Immature natural killer cell (primary cell): ENCODE data around the gene WDFY4. TPM values are rescaled to one million over a fixed set of nuclear protein-coding genes. Genes with fewer than 3 reads are reported as not detected.

ENCODE experiments used
- DNase-seq, 3 donors: peaks; one replicate each; pipeline ENCODE4 v3.0.0; 2022; ENCODE audit warnings: mixed read lengths in 1 of 3
- H3K27ac Mint-ChIP-seq, 6 donors: one replicate each; pipeline ENCODE4 v1.8.0; 2020; ENCODE audit warnings: mixed read lengths in 6 of 6, mild to moderate bottlenecking in 5 of 6, inconsistent platforms in 4 of 6, moderate library complexity in 3 of 6
- H3K27me3 Mint-ChIP-seq, 3 donors: one replicate each; pipeline ENCODE4 v1.8.0; 2020 to 2021; ENCODE audit warnings: low read depth in 3 of 3, mild to moderate bottlenecking in 3 of 3, mixed read lengths in 3 of 3, moderate library complexity in 3 of 3, inconsistent platforms in 1 of 3
- H3K36me3 Mint-ChIP-seq, 3 donors: one replicate each; pipeline ENCODE4 v1.8.0; 2020; ENCODE audit warnings: mixed read lengths in 3 of 3, inconsistent platforms in 2 of 3, mild to moderate bottlenecking in 2 of 3
- H3K4me1 Mint-ChIP-seq, 2 donors: one replicate each; pipeline ENCODE4 v1.8.0; 2020; ENCODE audit warnings: inconsistent platforms in 2 of 2, mild to moderate bottlenecking in 2 of 2, mixed read lengths in 2 of 2, moderate library complexity in 1 of 2
- H3K4me3 Mint-ChIP-seq, 5 donors: one replicate each; pipeline ENCODE4 v1.8.0; 2020; ENCODE audit warnings: mild to moderate bottlenecking in 5 of 5, mixed read lengths in 5 of 5, inconsistent platforms in 3 of 5, moderate library complexity in 3 of 5
- H3K9me3 Mint-ChIP-seq, 6 donors: one replicate each; pipeline ENCODE4 v1.8.0; 2020; ENCODE audit warnings: mild to moderate bottlenecking in 6 of 6, mixed read lengths in 6 of 6, inconsistent platforms in 4 of 6, moderate library complexity in 3 of 6
- polyA plus RNA-seq, 3 donors: library from polyadenylated mRNA; unstranded; fragments of 300-500 nt; fragmentation: Illumina TruSeq; gene quantifications; one replicate each; pipeline ENCODE4 v1.2.3, GENCODE V29; 2021

Gene WDFY4
- polyA plus RNA-seq, 3 donors from 2014 or later, result 1.0 to 2.2 TPM; not detected in 1

DNA sequence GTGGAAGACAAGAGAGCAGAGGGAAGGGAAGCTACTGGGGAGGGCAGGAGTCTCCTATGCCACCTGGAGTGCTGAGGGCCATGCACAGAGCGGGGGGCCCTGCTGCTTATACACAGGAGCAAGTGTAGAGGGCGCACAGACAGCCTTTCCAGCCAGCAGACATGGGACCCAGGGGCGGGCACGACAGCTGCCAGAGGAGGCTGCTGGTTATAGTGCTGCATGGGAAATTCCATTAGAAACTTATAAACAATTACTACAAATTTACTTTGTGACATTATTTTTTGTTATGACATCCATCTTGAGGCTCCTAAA, 90.5 kb downstream of the WDFY4 start:
- H3K27ac Mint-ChIP-seq, result no peak overlapping the region
- no peaks in the 10 kb centered on the region for H3K36me3 Mint-ChIP-seq
- H3K9me3 Mint-ChIP-seq, result no peaks in the 10 kb centered on the region
- H3K4me3 Mint-ChIP-seq, result no peak overlapping the region
- no peaks in the 10 kb centered on the region for H3K4me1 Mint-ChIP-seq
- peaks cover 0 to 7% (median 2%) of the 10 kb centered on the region in 3 donors for H3K27me3 Mint-ChIP-seq
- DNase-seq, result no peak

DNA sequence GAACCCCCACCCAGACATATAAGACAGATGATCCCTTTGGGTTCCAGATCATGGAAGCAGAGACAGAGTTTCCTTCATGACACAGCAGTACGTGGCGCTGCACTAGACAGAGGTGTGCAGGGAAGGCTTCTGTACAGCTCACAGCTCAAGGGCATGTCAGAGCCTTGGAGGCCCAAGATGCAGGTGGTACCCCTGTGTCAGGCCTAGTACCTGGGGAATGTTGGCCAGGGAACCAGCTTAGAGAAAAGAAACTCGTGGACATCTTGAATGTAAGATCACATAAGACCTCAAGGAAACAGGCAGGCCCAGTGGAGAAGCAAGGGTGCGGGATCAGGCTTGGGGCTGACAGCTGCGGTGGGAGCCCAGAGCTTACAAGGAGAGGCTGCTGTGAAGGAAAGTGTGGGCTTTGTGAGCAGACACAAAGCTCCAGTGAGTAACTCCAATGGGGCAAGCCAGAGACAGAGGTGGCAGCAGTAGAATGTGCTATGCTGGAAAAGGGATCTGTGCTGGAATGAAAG, 91.4 kb downstream of the WDFY4 start:
- peaks cover 0 to 2% (median 0%) of the 10 kb centered on the region in 3 donors for H3K27me3 Mint-ChIP-seq
- DNase-seq, result no peak
- no peaks in the 10 kb centered on the region for H3K9me3 Mint-ChIP-seq
- H3K4me3 Mint-ChIP-seq, result no peak overlapping the region
- H3K4me1 Mint-ChIP-seq, result no peaks in the 10 kb centered on the region
- H3K36me3 Mint-ChIP-seq, result no peaks in the 10 kb centered on the region
- no peak overlapping the region for H3K27ac Mint-ChIP-seq

DNA sequence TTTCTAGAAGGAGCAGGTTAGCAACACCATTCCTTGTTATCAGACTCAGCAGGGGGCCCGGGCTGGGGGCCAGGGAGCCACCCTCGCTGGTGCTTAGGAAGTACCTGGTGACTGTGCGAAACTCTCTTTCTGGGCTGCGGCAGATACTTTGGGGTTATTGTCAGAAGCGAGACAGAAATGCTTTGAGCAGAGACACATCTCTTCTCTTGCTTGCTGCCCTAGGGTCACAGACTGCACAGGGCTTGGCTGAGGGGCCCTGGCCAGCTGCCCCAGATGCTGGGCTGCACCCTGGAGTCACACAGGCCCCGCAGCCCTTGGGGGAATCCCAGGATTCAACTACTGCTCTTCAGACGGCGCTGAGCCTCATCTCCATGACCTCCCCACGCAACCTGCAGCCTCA, 91.9 kb downstream of the WDFY4 start:
- Mint-ChIP-seq H3K9me3 (no peaks in the 10 kb centered on the region), H3K4me3 (no peak overlapping the region), H3K27ac (no peak overlapping the region), H3K4me1 (no peaks in the 10 kb centered on the region), H3K36me3 (no peaks in the 10 kb centered on the region), H3K27me3 (peaks cover 0 to 2% (median 0%) of the 10 kb centered on the region in 3 donors)
- DNase-seq, result no peak

DNA sequence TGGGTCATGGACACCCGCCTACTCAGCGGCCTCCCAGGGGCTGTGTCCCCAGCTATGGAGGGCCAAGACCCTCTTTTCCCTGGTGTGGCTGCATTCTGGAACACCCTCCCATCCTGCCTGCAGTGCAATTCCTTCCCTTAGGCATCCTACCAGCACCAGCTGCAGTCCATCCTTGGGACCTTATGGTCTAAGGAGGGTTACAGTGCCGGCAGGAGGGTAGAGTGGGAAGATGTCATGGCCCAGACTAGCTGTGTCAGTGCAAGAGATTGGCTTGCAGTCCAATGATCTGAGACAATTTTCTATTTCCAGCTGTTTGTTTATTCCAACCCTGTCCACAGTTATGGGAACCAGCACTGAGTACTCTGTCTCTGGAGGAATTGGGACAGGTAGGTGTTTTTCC, 92.4 kb downstream of the WDFY4 start:
- Mint-ChIP-seq H3K4me3 (no peak overlapping the region), H3K27ac (no peak overlapping the region)
- no peak for DNase-seq

DNA sequence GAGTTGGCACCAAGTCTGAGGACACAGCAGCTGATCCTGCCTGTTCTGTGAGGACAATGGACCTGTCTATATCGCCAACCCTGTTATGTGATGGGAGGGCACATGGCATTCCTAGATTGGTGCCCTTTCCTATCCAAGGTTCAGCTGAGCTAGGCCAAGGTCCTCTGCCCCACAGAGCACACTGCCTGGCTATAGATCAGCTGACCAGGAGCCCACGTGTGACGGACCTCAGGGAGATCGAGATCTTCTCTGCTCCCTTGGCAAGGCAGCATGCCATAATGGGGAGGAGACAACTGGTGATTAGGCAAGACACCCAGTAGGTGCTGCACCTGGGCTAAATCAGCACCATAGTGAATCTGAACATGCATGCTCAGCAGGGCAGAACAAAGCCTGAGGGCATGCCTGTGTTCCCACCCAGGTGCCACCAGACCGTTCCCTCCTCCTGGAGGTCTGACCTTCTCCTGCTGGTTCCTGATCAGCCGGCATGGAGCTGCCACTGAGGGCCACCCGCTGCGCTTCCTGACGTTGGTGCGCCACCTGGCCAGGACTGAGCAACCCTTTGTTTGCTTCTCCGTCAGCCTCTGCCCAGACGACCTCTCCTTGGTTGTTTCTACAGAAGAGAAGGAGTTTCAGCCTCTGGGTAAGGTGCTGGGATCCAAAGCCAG, 93.7 kb downstream of the WDFY4 start:
- no peaks in the 10 kb centered on the region for H3K9me3 Mint-ChIP-seq
- H3K27me3 Mint-ChIP-seq, result peaks cover 0 to 2% (median 0%) of the 10 kb centered on the region in 3 donors
- no peak overlapping the region for H3K27ac Mint-ChIP-seq
- no peaks in the 10 kb centered on the region for H3K36me3 Mint-ChIP-seq
- H3K4me1 Mint-ChIP-seq, result no peaks in the 10 kb centered on the region
- H3K4me3 Mint-ChIP-seq, result no peak overlapping the region
- no peak for DNase-seq

More for the DNA sequence above, 92.4 kb downstream of the WDFY4 start:
- H3K4me1 Mint-ChIP-seq, result no peaks in the 10 kb centered on the region
- no peaks in the 10 kb centered on the region for H3K9me3 Mint-ChIP-seq
- no peaks in the 10 kb centered on the region for H3K36me3 Mint-ChIP-seq
- H3K27me3 Mint-ChIP-seq, result peaks cover 0 to 2% (median 0%) of the 10 kb centered on the region in 3 donors

DNA sequence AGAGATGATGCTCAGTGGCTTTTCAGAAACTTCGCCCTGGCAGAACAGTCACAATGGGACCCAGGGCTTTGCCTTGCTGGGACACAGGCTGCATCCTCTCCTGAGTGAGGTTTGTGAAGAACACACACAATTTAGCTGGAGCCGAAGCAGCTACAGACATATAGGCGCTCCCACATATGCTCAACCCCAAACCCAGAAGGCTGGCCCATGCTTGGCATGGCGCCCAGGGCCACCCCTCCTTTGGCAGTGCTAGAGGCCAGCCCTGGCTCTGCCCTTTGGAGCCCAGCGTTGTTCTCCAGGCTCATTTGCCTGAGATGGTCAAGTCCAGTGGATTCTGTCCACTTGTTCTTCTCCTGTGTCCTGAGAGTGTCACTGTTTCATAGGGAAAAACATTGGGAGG, 94.4 kb downstream of the WDFY4 start:
- H3K27me3 Mint-ChIP-seq, result peaks cover 0 to 2% (median 0%) of the 10 kb centered on the region in 3 donors
- H3K36me3 Mint-ChIP-seq, result no peaks in the 10 kb centered on the region
- no peaks in the 10 kb centered on the region for H3K9me3 Mint-ChIP-seq
- H3K4me3 Mint-ChIP-seq, result no peak overlapping the region
- H3K27ac Mint-ChIP-seq, result no peak overlapping the region
- H3K4me1 Mint-ChIP-seq, result no peaks in the 10 kb centered on the region
- no peak for DNase-seq

DNA sequence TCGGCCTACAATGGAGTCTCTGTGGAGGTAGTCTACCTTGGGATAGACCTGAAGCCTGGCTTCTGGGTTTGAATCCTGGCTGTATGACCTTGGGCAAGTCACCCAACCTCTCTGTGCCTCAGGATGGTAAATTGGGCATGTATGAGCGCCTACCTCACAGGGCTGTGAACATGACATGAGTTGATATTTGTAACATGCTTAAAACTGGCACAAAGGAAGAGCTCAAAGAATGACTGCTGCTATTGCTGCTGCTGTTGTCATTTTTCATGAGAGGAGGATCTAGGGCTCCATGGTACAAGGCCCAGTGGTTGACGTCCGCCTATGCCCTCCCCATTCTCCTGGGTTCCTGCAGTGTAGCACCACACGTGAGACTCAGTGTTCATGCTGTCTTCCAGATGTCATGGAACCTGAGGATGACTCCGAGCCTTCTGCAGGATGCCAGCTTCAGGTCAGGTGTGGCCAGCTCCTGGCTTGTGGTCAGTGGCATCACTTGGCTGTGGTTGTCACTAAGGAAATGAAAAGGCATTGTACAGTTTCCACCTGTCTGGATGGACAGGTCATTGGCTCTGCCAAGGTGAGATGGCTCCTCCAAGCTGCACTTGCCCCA, 95.0 kb downstream of the WDFY4 start:
- no peaks in the 10 kb centered on the region for H3K36me3 Mint-ChIP-seq
- no peaks in the 10 kb centered on the region for H3K4me1 Mint-ChIP-seq
- no peak overlapping the region for H3K4me3 Mint-ChIP-seq
- H3K27me3 Mint-ChIP-seq, result no peaks in the 10 kb centered on the region
- H3K27ac Mint-ChIP-seq, result no peak overlapping the region
- no peak for DNase-seq
- H3K9me3 Mint-ChIP-seq, result no peaks in the 10 kb centered on the region

DNA sequence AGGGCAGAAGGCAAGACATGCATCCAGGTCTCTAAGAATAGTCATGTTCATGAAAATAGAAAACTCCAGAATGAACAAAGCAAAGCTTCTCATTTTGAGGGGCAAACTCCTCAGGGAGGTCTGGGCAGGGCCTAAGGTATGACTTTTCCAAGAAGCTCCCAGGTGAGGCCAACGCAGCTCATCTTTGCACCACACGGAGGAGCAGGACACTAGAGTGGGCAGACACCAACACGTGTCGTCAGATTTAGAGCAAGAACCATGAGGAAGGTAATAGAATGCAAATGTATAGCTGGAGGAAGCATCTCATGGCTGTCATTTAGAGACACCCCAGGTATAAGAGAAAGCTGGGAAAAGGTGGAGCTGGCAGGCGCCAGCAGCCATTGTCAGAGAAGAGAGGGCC, 95.7 kb downstream of the WDFY4 start:
- H3K9me3 Mint-ChIP-seq, result no peaks in the 10 kb centered on the region
- H3K36me3 Mint-ChIP-seq, result no peaks in the 10 kb centered on the region
- no peak overlapping the region for H3K27ac Mint-ChIP-seq
- no peaks in the 10 kb centered on the region for H3K27me3 Mint-ChIP-seq
- no peak overlapping the region for H3K4me3 Mint-ChIP-seq
- H3K4me1 Mint-ChIP-seq, result no peaks in the 10 kb centered on the region
- no peak for DNase-seq

DNA sequence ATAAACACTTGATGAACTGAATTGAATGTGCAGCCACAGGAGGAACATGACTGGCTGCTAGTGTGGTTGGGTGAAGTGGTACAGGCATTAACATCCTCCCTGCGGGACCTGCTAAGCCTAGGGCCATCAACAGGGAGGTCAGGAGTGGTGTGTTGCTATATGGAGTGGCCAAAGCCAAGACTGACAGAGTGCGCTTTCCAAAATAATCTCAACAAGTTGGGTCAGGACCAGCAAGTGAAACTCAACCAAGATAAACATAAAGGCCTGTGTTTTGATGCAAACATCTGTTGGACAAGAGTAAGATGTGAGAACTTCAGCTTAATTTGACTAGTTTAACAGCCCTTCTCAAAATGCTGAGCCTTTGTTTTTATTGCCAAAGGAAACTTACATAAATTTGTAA, 97.7 kb downstream of the WDFY4 start:
- Mint-ChIP-seq H3K36me3 (no peaks in the 10 kb centered on the region), H3K4me3 (no peak overlapping the region), H3K27me3 (peaks cover 0 to 4% (median 0%) of the 10 kb centered on the region in 3 donors)

DNA sequence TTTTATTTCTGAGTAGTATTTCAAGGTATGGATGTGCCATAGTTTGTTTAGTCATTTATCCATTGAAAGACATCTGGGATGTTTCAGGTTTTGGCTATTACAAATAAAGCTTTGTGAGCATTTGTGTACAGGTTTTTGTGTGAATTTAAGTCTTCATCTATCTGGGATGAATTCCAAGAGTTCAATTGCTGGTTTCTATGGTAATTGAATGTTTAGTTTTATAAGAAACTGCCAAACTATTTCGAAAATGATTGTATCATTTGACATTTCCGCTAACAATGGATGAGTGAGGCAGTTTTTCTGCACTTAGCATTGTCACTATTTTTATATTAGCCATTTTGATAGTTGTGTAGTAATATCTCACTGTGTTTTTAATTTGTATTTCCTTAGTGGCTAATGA, 99.4 kb downstream of the WDFY4 start:
- Mint-ChIP-seq H3K4me1 (no peaks in the 10 kb centered on the region), H3K27ac (no peak overlapping the region), H3K4me3 (no peak overlapping the region), H3K36me3 (no peaks in the 10 kb centered on the region), H3K9me3 (peaks cover 0 to 3% (median 0%) of the 10 kb centered on the region in 6 donors), H3K27me3 (peaks cover 3 to 10% (median 3%) of the 10 kb centered on the region in 3 donors)
- no peak for DNase-seq

More for the DNA sequence above, 97.7 kb downstream of the WDFY4 start:
- H3K27ac Mint-ChIP-seq, result no peak overlapping the region
- H3K4me1 Mint-ChIP-seq, result no peaks in the 10 kb centered on the region
- no peak for DNase-seq
- peaks cover 0 to 3% (median 0%) of the 10 kb centered on the region in 6 donors for H3K9me3 Mint-ChIP-seq

DNA sequence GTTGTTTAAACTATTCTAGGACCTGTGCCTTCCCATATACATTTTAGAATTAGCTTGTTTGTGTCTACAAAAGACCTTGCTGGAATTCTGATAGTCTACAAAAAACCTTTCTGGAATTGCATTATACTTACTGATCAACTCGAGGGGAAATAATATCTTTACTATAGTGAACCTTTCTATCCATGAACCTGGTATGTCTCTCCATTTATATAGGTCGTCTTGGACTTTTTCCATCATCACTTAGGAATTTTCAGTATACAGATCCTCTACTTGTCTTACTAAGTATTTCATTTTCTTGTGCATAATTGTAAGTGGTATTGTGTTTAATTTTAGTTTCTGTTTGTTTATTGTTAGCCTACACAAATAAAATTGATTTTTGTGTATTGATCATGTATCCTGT, 101.1 kb downstream of the WDFY4 start:
- DNase-seq, result no peak
- H3K27ac Mint-ChIP-seq, result no peak overlapping the region
- H3K9me3 Mint-ChIP-seq, result peaks cover 0 to 3% (median 0%) of the 10 kb centered on the region in 6 donors
- no peaks in the 10 kb centered on the region for H3K4me1 Mint-ChIP-seq
- peaks cover 3 to 16% (median 3%) of the 10 kb centered on the region in 3 donors for H3K27me3 Mint-ChIP-seq
- no peak overlapping the region for H3K4me3 Mint-ChIP-seq
- H3K36me3 Mint-ChIP-seq, result no peaks in the 10 kb centered on the region

DNA sequence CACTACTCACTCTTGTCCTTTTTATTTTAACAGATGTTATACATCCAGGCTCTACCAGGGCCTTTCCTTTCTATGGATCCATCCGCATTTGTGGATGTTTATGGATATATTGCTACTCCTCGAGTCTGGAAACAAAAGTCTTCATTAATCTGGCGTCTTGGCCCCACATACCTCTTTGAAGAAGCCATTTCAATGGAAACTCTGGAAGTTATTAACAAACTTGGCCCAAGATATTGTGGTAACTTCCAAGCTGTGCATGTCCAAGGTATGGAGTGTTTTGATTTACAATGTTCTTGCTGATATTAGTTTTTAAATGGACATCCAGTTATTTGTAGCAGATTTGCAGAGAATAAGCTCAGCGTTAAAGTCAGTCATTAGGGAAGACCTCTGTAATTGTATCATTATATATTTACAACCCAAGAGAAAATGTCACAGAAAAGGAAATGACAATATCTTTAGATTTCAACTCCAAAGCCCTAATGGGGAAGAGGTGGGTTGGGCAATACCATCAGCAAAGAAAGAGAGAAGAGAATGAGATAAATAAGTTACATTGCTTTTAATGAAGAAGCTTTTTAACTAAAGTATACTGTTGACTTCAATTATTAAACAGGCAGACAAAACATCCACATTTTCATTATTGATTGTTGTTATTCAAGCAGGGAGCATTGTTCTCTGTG, 102.1 kb downstream of the WDFY4 start:
- Mint-ChIP-seq H3K27ac (no peak overlapping the region), H3K27me3 (peaks cover 3 to 16% (median 3%) of the 10 kb centered on the region in 3 donors), H3K4me1 (no peaks in the 10 kb centered on the region), H3K36me3 (no peaks in the 10 kb centered on the region), H3K4me3 (no peak overlapping the region), H3K9me3 (peaks cover 0 to 3% (median 0%) of the 10 kb centered on the region in 6 donors)
- no peak for DNase-seq

DNA sequence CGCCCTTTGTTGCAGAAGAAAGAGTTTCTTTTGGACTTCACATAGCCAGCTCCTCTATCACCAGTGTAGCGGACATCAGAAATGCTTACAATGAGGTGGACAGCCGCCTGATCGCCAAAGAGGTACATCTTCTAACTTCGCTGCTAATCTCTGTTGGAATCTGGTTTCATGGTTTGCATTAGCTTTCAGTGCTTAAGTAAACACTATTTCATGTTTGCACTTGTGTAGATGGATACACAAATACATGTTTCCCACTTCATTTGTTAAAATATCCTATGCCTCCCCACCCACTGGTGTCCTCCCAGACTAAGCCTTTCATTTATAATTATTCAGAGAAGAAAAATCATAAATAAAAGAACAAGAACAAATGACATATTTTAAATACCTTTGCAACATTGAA, 103.9 kb downstream of the WDFY4 start:
- H3K27me3 Mint-ChIP-seq, result peaks cover 3 to 20% (median 6%) of the 10 kb centered on the region in 3 donors
- no peaks in the 10 kb centered on the region for H3K36me3 Mint-ChIP-seq
- peaks cover 0 to 3% (median 0%) of the 10 kb centered on the region in 6 donors for H3K9me3 Mint-ChIP-seq
- no peak overlapping the region for H3K27ac Mint-ChIP-seq
- no peak overlapping the region for H3K4me3 Mint-ChIP-seq
- H3K4me1 Mint-ChIP-seq, result no peaks in the 10 kb centered on the region
- DNase-seq, result no peak
